HG02759 (cell line): ENCODE data around the gene PRKN.

Experiments used
- ATAC-seq: cut with Tn5 transposase; IDR thresholded peaks from one replicate; pipeline ENCODE4 v1.9.1; 2021; ENCODE audit warnings: mild to moderate bottlenecking, moderate library complexity; ENCODE audit not compliant: unreplicated experiment

Gene PRKN

GRCh38 chr6:161415302-161415855 is 1312.2 kb downstream of the PRKN start:
- ATAC-seq, result no peak

- ATAC-seq, result no peak
Observed at GRCh38 chr6:161414707-161415106, 1312.9 kb downstream of the PRKN start.

GRCh38 chr6:161414180-161414579 is 1313.4 kb downstream of the PRKN start:
- ATAC-seq, result no peak

- ATAC-seq, result no peak
Observed at GRCh38 chr6:161413355-161413771, 1314.2 kb downstream of the PRKN start.

GRCh38 chr6:161412795-161413194 is 1314.8 kb downstream of the PRKN start:
- ATAC-seq, result no peak

GRCh38 chr6:161411265-161411944 is 1316.2 kb downstream of the PRKN start:
- ATAC-seq, result no peak

GRCh38 chr6:161410736-161411135 is 1316.8 kb downstream of the PRKN start:
- ATAC-seq, result no peak

GRCh38 chr6:161410076-161410475 is 1317.5 kb downstream of the PRKN start:
- ATAC-seq, result no peak

GRCh38 chr6:161409353-161409752 is 1318.2 kb downstream of the PRKN start:
- no peak for ATAC-seq

- no peak for ATAC-seq
Observed at GRCh38 chr6:161408041-161408440, 1319.5 kb downstream of the PRKN start.

GRCh38 chr6:161407581-161407980 is 1320.0 kb downstream of the PRKN start:
- ATAC-seq, result peak; percentile 42

- no peak for ATAC-seq
Observed at GRCh38 chr6:161407115-161407514, 1320.5 kb downstream of the PRKN start.

GRCh38 chr6:161406646-161407045 is 1320.9 kb downstream of the PRKN start:
- ATAC-seq, result no peak

- ATAC-seq, result no peak
Observed at GRCh38 chr6:161405418-161405817, 1322.1 kb downstream of the PRKN start.

- ATAC-seq, result no peak
Observed at GRCh38 chr6:161403717-161404116, 1323.8 kb downstream of the PRKN start.

GRCh38 chr6:161401587-161402309 is 1325.8 kb downstream of the PRKN start:
- no peak for ATAC-seq

- no peak for ATAC-seq
Observed at GRCh38 chr6:161400671-161401070, 1326.9 kb downstream of the PRKN start.

GRCh38 chr6:161396539-161396938 is 1331.0 kb downstream of the PRKN start:
- no peak for ATAC-seq

GRCh38 chr6:161395716-161396231 is 1331.8 kb downstream of the PRKN start:
- ATAC-seq, result no peak

GRCh38 chr6:161394437-161394836 is 1333.1 kb downstream of the PRKN start:
- ATAC-seq, result no peak

GRCh38 chr6:161393839-161394364 is 1333.7 kb downstream of the PRKN start:
- ATAC-seq, result peak; percentile 99

- no peak for ATAC-seq
Observed at GRCh38 chr6:161393292-161393691, 1334.3 kb downstream of the PRKN start.
